ENCODE results near the gene PHB1. TPM values are rescaled to one million over a fixed set of nuclear protein-coding genes. Genes with fewer than 3 reads are reported as not detected.

Gene PHB1
- 56.5 TPM for total RNA-seq
- 159 TPM for polyA plus RNA-seq

GRCh38 chr17:49414622-49415350 is at the start of gene PHB1:
Gene PHB1 (minus strand): TSS chr17:49414882. CDS start chr17:49413264, 1,618 bp downstream.
- WGBS: under 1% methylated on average over 30 of the region's 30 CpGs
- no peaks in the 10 kb centered on the region for H3K4me1 ChIP-seq (ENCODE audit: insufficient read depth)
- H3K4me3 ChIP-seq (ENCODE audit: low read depth, low read length): peak within 1 kb of the TSS; percentile 74
- DNase-seq (ENCODE audit: extremely low spot score): peak; percentile 98
- no peak within 1 kb of the TSS for H3K27ac ChIP-seq (ENCODE audit: low read depth)
- H3K36me3 ChIP-seq (ENCODE audit: insufficient read depth): no peaks in the 10 kb centered on the region

DNA sequence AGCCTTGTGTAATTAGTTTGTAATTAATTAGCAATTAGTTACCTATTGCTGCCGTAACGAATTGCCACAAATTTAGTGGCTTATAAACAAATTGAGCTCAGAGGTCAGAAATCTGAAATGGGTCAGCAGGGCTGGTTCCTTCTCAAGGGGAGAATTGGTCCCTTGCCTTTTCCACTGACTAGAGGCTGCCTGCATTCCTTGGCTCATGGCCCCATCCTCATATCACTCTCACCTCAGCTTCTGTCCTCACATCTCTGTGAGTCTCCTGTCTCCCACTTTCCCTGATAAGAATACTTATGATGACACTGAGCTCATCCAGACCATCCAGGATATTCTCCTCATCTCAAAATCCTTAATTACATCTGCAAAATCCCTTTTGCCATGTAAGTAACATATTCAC is 49.4 kb upstream of the PHB1 start:
- Histone ChIP-seq H3K36me3 (ENCODE audit: insufficient read depth) (no peaks in the 10 kb centered on the region), H3K4me3 (ENCODE audit: low read depth, low read length) (no peak overlapping the region), H3K4me1 (ENCODE audit: insufficient read depth) (no peaks in the 10 kb centered on the region), H3K27ac (ENCODE audit: low read depth) (no peak overlapping the region)
- no peak for DNase-seq (ENCODE audit: extremely low spot score)
- WGBS: 87% methylated on average over 2 of the region's 2 CpGs

DNA sequence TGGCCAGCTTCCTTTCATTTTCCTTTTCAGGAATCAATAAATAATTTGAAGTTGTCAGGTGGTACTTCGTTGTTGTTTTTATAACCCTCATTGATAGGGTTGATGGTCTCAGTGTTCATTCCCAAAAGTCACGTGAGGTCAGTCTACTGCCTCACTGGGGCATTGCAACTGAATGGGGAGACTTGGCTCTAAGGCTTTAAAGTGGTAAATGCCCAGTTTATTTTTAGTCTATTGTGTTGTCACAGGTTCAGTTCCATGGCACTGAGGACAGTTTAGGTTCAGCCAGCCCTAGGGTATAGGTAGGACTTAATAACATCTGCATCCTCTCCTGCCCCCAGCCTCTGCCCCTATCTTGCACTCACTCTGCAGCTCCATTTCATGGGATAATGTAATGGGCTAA is 46.9 kb upstream of the PHB1 start:
- no peak for DNase-seq (ENCODE audit: extremely low spot score)
- 55% methylated on average over 2 of the region's 2 CpGs for WGBS
- no peaks in the 10 kb centered on the region for H3K4me1 ChIP-seq (ENCODE audit: insufficient read depth)
- no peaks in the 10 kb centered on the region for H3K36me3 ChIP-seq (ENCODE audit: insufficient read depth)
- H3K4me3 ChIP-seq (ENCODE audit: low read depth, low read length): no peak overlapping the region
- H3K27ac ChIP-seq (ENCODE audit: low read depth): no peak overlapping the region

GRCh38 chr17:49460401-49460800 is 45.7 kb upstream of the PHB1 start:
- H3K4me3 ChIP-seq (ENCODE audit: low read depth, low read length): no peak overlapping the region
- H3K36me3 ChIP-seq (ENCODE audit: insufficient read depth): no peaks in the 10 kb centered on the region
- WGBS: 80% methylated on average over 7 of the region's 7 CpGs
- DNase-seq (ENCODE audit: extremely low spot score): no peak
- no peak overlapping the region for H3K27ac ChIP-seq (ENCODE audit: low read depth)
- H3K4me1 ChIP-seq (ENCODE audit: insufficient read depth): no peaks in the 10 kb centered on the region

DNA sequence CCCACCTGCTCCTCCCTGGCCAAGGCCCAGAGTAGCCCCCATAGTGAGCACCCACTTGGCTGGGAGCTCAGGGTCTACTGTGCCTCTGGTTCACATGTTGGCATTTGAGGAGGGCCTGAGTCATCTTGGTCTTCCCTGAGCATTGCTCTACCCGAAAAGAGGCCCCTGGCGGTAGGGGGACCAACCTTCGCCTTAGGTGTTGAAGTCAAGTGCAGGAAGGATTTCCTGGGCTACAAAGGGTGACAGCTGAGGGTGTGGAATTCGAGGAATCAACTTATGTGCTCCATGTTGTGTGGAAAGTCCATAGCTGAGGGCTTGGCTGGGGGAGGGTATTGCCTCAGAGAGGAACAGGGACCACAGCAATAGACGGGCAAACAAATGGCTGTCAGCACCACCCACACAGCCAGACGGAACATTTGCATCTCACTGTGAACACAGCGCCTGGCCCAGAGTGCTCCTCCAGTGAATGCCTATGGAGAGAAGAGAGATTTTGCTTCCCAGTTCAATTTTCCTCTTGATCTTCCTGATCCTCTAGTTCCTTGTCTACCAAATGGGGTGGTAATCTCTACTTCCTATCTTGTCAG is 44.8 kb upstream of the PHB1 start:
- H3K27ac ChIP-seq (ENCODE audit: low read depth): no peak overlapping the region
- WGBS: 59% methylated on average over 7 of the region's 7 CpGs
- no peak for DNase-seq (ENCODE audit: extremely low spot score)
- no peak overlapping the region for H3K4me3 ChIP-seq (ENCODE audit: low read depth, low read length)
- no peaks in the 10 kb centered on the region for H3K36me3 ChIP-seq (ENCODE audit: insufficient read depth)
- H3K4me1 ChIP-seq (ENCODE audit: insufficient read depth): no peaks in the 10 kb centered on the region

GRCh38 chr17:49457564-49458535 is 43.2 kb upstream of the PHB1 start:
- Histone ChIP-seq H3K4me1 (ENCODE audit: insufficient read depth) (no peaks in the 10 kb centered on the region), H3K36me3 (ENCODE audit: insufficient read depth) (no peaks in the 10 kb centered on the region), H3K4me3 (ENCODE audit: low read depth, low read length) (no peak overlapping the region), H3K27ac (ENCODE audit: low read depth) (no peak overlapping the region)
- 62% methylated on average over 15 of the region's 15 CpGs for WGBS
- no peak for DNase-seq (ENCODE audit: extremely low spot score)

- 18% methylated on average over 5 of the region's 5 CpGs for WGBS
- Histone ChIP-seq H3K4me1 (ENCODE audit: insufficient read depth) (no peaks in the 10 kb centered on the region), H3K27ac (ENCODE audit: low read depth) (no peak overlapping the region), H3K36me3 (ENCODE audit: insufficient read depth) (no peaks in the 10 kb centered on the region), H3K4me3 (ENCODE audit: low read depth, low read length) (no peak overlapping the region)
- peak; percentile 51 for DNase-seq (ENCODE audit: extremely low spot score)
These were observed 41.7 kb upstream of the PHB1 start for GRCh38 chr17:49456183-49456965.

- 62% methylated on average over 9 of the region's 9 CpGs for WGBS
- H3K4me1 ChIP-seq (ENCODE audit: insufficient read depth): no peaks in the 10 kb centered on the region
- no peaks in the 10 kb centered on the region for H3K36me3 ChIP-seq (ENCODE audit: insufficient read depth)
- H3K4me3 ChIP-seq (ENCODE audit: low read depth, low read length): no peak overlapping the region
- H3K27ac ChIP-seq (ENCODE audit: low read depth): no peak overlapping the region
- no peak for DNase-seq (ENCODE audit: extremely low spot score)
These were observed 40.7 kb upstream of the PHB1 start for GRCh38 chr17:49455272-49455861.

- no peak overlapping the region for H3K4me3 ChIP-seq (ENCODE audit: low read depth, low read length)
- no peaks in the 10 kb centered on the region for H3K36me3 ChIP-seq (ENCODE audit: insufficient read depth)
- H3K4me1 ChIP-seq (ENCODE audit: insufficient read depth): no peaks in the 10 kb centered on the region
- DNase-seq (ENCODE audit: extremely low spot score): no peak
- WGBS: 74% methylated on average over 5 of the region's 5 CpGs
- no peak overlapping the region for H3K27ac ChIP-seq (ENCODE audit: low read depth)
These were observed 39.4 kb upstream of the PHB1 start for GRCh38 chr17:49454050-49454449.

DNA sequence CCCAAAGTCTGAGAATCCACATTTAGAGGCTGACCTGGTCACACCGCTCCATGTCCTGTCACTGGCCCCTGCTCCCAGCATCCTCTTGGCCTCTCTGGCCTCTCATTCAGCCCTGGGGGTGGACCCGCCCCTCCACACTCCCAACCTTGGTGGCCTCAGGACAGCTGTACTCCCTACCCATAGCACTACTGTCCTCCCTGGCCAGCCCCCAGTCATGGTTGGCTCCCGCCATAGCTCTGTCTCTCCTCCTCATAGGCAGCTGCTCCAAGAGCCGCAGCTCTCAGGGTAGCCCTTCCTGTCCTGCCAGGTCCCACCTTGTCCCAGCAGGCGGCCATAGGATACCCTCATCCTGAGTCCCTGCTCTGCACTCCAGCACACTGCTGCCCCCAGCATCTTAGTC is 38.0 kb upstream of the PHB1 start:
- H3K27ac ChIP-seq (ENCODE audit: low read depth): no peak overlapping the region
- no peaks in the 10 kb centered on the region for H3K36me3 ChIP-seq (ENCODE audit: insufficient read depth)
- no peaks in the 10 kb centered on the region for H3K4me1 ChIP-seq (ENCODE audit: insufficient read depth)
- WGBS: 96% methylated on average over 5 of the region's 5 CpGs
- no peak overlapping the region for H3K4me3 ChIP-seq (ENCODE audit: low read depth, low read length)
- no peak for DNase-seq (ENCODE audit: extremely low spot score)

DNA sequence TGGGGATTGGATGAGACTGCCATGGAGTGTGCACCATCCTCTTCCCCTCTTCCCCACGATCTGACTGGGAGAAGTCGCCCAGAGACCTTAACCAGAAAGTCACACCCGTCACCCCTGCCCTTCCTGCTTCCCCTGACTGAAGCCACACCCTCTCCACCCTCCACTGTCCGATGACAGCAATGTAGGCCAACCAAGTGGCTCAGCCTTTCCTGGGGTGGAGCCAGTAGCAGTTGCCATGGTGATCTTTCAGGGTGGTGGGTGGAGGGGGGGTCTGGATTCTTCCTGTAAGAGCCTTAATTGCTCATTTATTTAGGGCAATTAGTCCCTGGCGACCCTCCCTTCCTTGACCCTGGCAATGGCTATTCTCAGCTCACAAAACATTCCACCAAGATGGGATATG is 37.5 kb upstream of the PHB1 start:
- WGBS: 52% methylated on average over 5 of the region's 5 CpGs
- no peak for DNase-seq (ENCODE audit: extremely low spot score)
- no peaks in the 10 kb centered on the region for H3K36me3 ChIP-seq (ENCODE audit: insufficient read depth)
- H3K4me3 ChIP-seq (ENCODE audit: low read depth, low read length): no peak overlapping the region
- H3K27ac ChIP-seq (ENCODE audit: low read depth): no peak overlapping the region
- no peaks in the 10 kb centered on the region for H3K4me1 ChIP-seq (ENCODE audit: insufficient read depth)

- Histone ChIP-seq H3K4me1 (ENCODE audit: insufficient read depth) (no peaks in the 10 kb centered on the region), H3K27ac (ENCODE audit: low read depth) (no peak overlapping the region), H3K36me3 (ENCODE audit: insufficient read depth) (no peaks in the 10 kb centered on the region), H3K4me3 (ENCODE audit: low read depth, low read length) (no peak overlapping the region)
- 57% methylated on average over 3 of the region's 3 CpGs for WGBS
- no peak for DNase-seq (ENCODE audit: extremely low spot score)
These were observed 36.1 kb upstream of the PHB1 start for GRCh38 chr17:49450735-49451134.

DNA sequence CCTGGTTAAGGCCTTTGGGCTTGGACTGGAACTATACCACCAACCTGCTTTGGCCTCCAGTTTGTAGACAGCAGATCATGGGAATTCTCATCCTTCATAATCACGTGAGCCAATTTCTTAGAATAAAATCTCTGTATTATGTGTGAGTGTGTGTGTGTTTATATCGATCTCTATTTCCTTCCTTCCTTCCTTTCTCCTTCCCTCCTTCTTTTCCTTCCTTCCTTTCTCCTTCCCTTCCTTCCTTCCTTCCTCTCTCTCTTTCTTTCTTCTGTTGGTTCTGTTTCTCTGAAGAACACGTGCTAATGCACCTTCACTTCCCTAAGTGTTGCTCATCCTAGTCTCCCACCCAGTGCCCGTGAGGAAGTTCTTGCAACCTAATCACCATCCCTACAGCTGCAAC is 35.5 kb upstream of the PHB1 start:
- no peak overlapping the region for H3K4me3 ChIP-seq (ENCODE audit: low read depth, low read length)
- H3K4me1 ChIP-seq (ENCODE audit: insufficient read depth): no peaks in the 10 kb centered on the region
- DNase-seq (ENCODE audit: extremely low spot score): no peak
- H3K27ac ChIP-seq (ENCODE audit: low read depth): no peak overlapping the region
- 84% methylated on average over 4 of the region's 4 CpGs for WGBS
- no peaks in the 10 kb centered on the region for H3K36me3 ChIP-seq (ENCODE audit: insufficient read depth)
